ENCODE measurements around the gene PDZK1IP1.
"Not testable (repeated sequence)": the region's sequence is repeated elsewhere in the genome, so short reads cannot be mapped to it uniquely, and the experiment has no call there.

PDZK1IP1 gene

GRCh38 chr1:47214549-47214948 is 24.7 kb upstream of the PDZK1IP1 start:
- Mint-ChIP-seq H3K4me1 (ENCODE audit: low read depth) (peaks cover 21% of the 10 kb centered on the region), H3K36me3 (ENCODE audit: low read depth) (no peaks in the 10 kb centered on the region), H3K27me3 (peaks cover 7% of the 10 kb centered on the region), H3K27ac (no peak overlapping the region), H3K9me3 (no peaks in the 10 kb centered on the region), H3K4me3 (no peak overlapping the region)
- intact Hi-C loops (cut with micrococcal nuclease), result no loop called here

DNA sequence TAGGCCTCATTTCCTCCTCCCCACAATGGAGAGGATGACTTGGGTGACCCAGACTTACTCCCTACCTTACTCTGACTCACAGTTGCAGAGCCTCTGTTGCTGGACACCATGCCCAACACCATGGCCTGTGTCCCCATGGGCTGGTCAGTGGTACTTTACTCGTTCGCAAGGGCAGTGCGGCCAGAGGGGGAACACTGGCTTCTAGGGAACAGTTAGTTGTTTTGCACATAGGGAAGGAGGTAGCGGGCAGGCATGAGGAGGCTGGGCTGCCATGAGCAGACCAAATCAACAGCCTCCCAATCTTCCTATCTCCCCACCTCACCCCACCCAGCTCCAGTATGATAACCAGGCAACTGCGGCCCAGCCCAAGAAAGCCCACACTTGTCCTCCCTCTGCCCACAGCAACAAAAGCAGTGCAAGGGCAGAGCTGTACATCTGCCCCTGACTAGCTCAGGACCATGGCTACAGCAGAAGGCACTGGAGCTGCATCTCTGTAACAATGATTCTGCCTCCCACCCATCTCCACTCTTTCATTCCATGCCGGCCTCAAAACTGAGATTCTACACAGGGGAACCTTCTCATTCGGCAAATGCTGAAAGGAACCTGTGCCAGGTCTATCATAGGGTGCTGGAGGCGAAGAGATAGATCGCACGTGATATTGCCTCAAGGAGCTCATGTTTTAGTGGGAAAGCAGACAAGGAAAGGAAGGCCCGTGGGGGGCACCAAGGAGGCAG is 23.6 kb upstream of the PDZK1IP1 start:
- H3K9me3 Mint-ChIP-seq, result no peaks in the 10 kb centered on the region
- intact Hi-C loops (cut with micrococcal nuclease), result no loop called here
- H3K27me3 Mint-ChIP-seq, result peaks cover 15% of the 10 kb centered on the region

GRCh38 chr1:47212636-47213229 is 22.9 kb upstream of the PDZK1IP1 start:
- H3K27me3 Mint-ChIP-seq, result peaks cover 20% of the 10 kb centered on the region
- no peak overlapping the region for H3K4me3 Mint-ChIP-seq
- no peak overlapping the region for H3K27ac Mint-ChIP-seq
- H3K9me3 Mint-ChIP-seq, result no peaks in the 10 kb centered on the region
- H3K36me3 Mint-ChIP-seq (ENCODE audit: low read depth), result no peaks in the 10 kb centered on the region
- intact Hi-C loops (cut with micrococcal nuclease), result no loop called here
- peaks cover 21% of the 10 kb centered on the region for H3K4me1 Mint-ChIP-seq (ENCODE audit: low read depth)

More for the DNA sequence above, 23.6 kb upstream of the PDZK1IP1 start:
- peaks cover 21% of the 10 kb centered on the region for H3K4me1 Mint-ChIP-seq (ENCODE audit: low read depth)
- H3K36me3 Mint-ChIP-seq (ENCODE audit: low read depth), result no peaks in the 10 kb centered on the region
- H3K27ac Mint-ChIP-seq, result no peak overlapping the region
- no peak overlapping the region for H3K4me3 Mint-ChIP-seq

DNA sequence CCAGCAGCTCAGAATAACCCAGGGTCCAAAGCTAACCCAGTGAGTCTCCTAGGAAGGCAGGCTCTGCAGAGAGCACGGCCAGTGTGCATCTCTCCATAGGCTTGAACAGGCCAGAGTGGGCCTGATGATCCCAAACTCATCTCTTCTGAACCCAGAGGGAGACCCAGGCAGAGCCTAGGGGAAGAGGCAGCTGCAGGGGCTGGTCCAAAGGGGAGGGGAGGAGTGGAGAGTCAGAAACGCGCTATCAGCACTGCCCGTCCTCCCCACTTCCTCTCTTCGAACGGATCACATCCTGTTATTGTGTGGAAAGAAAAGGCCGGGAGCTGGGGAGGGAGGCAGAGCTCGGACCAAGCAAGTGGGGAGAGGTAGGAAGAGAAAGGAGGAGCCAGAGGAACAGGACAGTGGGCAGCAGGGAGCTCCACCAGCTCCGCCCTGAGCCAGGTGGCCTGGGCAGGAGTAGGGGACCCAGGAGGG is 22.0 kb upstream of the PDZK1IP1 start:
- intact Hi-C loops (cut with micrococcal nuclease), result no loop called here
- Mint-ChIP-seq H3K4me1 (ENCODE audit: low read depth) (peaks cover 20% of the 10 kb centered on the region), H3K36me3 (ENCODE audit: low read depth) (no peaks in the 10 kb centered on the region), H3K27ac (no peak overlapping the region), H3K27me3 (peaks cover 17% of the 10 kb centered on the region), H3K4me3 (peak overlapping the region; percentile 27), H3K9me3 (no peaks in the 10 kb centered on the region)

GRCh38 chr1:47210666-47211065 is 20.8 kb upstream of the PDZK1IP1 start:
- H3K27me3 Mint-ChIP-seq, result peaks cover 22% of the 10 kb centered on the region
- H3K36me3 Mint-ChIP-seq (ENCODE audit: low read depth), result no peaks in the 10 kb centered on the region
- no peak overlapping the region for H3K4me3 Mint-ChIP-seq

GRCh38 chr1:47209725-47210325 is 20.0 kb upstream of the PDZK1IP1 start:
- no peak overlapping the region for H3K4me3 Mint-ChIP-seq
- H3K9me3 Mint-ChIP-seq, result no peaks in the 10 kb centered on the region
- no peak overlapping the region for H3K27ac Mint-ChIP-seq
- H3K27me3 Mint-ChIP-seq, result peaks cover 22% of the 10 kb centered on the region
- H3K36me3 Mint-ChIP-seq (ENCODE audit: low read depth), result no peaks in the 10 kb centered on the region
- peaks cover 11% of the 10 kb centered on the region for H3K4me1 Mint-ChIP-seq (ENCODE audit: low read depth)
- intact Hi-C loops (cut with micrococcal nuclease), result no loop called here

More at GRCh38 chr1:47210666-47211065, 20.8 kb upstream of the PDZK1IP1 start:
- peaks cover 12% of the 10 kb centered on the region for H3K4me1 Mint-ChIP-seq (ENCODE audit: low read depth)
- intact Hi-C loops (cut with micrococcal nuclease), result no loop called here
- no peaks in the 10 kb centered on the region for H3K9me3 Mint-ChIP-seq
- peak overlapping the region; percentile 64 for H3K27ac Mint-ChIP-seq

DNA sequence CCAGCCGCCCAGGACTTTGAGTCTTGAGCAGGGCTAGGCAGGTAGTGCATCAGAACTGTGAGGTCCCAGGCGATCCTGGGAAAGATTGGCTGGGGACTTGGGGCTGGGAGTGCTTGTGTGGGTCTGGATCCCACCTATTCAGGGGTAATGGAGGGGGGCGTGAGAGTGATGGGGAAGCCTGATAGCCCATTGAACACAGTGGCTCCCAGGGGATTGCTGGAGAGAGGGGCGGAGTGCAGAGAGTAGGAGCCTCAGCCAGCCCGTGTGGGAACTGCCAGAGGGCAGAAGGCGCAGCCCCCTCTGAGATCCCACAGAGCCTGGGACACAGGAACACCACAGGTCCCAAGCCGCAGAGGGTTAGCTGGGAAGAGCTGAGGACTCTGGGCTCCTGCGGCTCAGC is 19.3 kb upstream of the PDZK1IP1 start:
- peaks cover 27% of the 10 kb centered on the region for H3K27me3 Mint-ChIP-seq
- H3K4me1 Mint-ChIP-seq (ENCODE audit: low read depth), result peaks cover 11% of the 10 kb centered on the region
- no peaks in the 10 kb centered on the region for H3K36me3 Mint-ChIP-seq (ENCODE audit: low read depth)
- H3K4me3 Mint-ChIP-seq, result no peak overlapping the region
- H3K27ac Mint-ChIP-seq, result peak overlapping the region; percentile 9
- no peaks in the 10 kb centered on the region for H3K9me3 Mint-ChIP-seq
- intact Hi-C loops (cut with micrococcal nuclease), result no loop called here

DNA sequence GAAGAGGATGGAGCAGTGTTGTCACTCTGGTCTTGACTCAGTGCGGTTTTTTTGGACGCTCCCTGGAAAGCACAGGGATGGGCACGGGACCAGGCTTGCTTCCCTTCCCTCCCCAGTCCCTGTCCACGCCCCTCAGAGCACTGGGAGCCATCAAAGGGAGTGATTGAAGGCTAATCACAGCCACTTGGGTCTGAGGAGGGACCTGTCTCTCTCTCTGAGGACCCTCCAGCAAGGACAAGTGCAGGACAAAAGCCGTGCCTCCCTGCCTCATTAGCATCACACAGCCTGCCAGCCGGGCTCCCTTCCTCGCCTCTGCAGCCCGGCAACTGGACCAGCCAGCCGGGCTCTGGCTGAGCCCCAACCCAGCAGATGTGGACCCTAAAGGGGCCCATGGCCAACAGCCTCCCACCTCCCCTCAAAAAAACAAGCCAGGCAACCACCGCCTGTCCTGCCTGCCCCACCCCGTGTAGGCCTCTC is 18.6 kb upstream of the PDZK1IP1 start:
- H3K4me1 Mint-ChIP-seq (ENCODE audit: low read depth), result peaks cover 11% of the 10 kb centered on the region
- no peaks in the 10 kb centered on the region for H3K9me3 Mint-ChIP-seq
- peaks cover 28% of the 10 kb centered on the region for H3K27me3 Mint-ChIP-seq
- H3K4me3 Mint-ChIP-seq, result no peak overlapping the region
- H3K36me3 Mint-ChIP-seq (ENCODE audit: low read depth), result no peaks in the 10 kb centered on the region
- H3K27ac Mint-ChIP-seq, result peak overlapping the region; percentile 15
- intact Hi-C loops (cut with micrococcal nuclease), result no loop called here

- H3K4me3 Mint-ChIP-seq, result no peak overlapping the region
- H3K27ac Mint-ChIP-seq, result peak overlapping the region; percentile 15
- no peaks in the 10 kb centered on the region for H3K9me3 Mint-ChIP-seq
- peaks cover 31% of the 10 kb centered on the region for H3K27me3 Mint-ChIP-seq
- H3K36me3 Mint-ChIP-seq (ENCODE audit: low read depth), result no peaks in the 10 kb centered on the region
- intact Hi-C loops (cut with micrococcal nuclease), result no loop called here
- H3K4me1 Mint-ChIP-seq (ENCODE audit: low read depth), result peaks cover 11% of the 10 kb centered on the region
Measured at GRCh38 chr1:47207803-47208373, 18.1 kb upstream of the PDZK1IP1 start.

DNA sequence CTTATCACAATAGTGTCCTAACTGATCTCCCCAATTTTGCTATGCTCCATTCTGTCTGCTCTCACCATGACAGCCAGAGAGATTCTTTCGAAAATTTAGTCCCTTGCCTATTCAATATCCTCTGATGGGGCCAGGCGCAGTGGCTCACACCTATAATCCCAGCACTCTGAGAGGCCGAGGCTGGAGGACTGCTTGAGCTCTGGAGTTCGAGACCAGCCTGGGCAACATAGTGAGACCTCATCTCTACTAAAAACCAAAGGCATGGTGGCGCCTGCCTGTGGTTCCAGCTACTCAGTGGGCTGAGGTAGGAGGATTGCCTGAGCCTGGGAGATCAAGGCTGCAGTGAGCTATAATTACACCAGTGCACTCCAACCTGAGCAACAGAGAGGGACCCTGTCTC is 16.1 kb upstream of the PDZK1IP1 start:
- Mint-ChIP-seq H3K27me3 (peaks cover 31% of the 10 kb centered on the region), H3K9me3 (no peaks in the 10 kb centered on the region), H3K4me1 (ENCODE audit: low read depth) (peaks cover 10% of the 10 kb centered on the region), H3K27ac (no peak overlapping the region), H3K4me3 (no peak overlapping the region), H3K36me3 (ENCODE audit: low read depth) (no peaks in the 10 kb centered on the region)
- intact Hi-C loops (cut with micrococcal nuclease), result no loop called here

DNA sequence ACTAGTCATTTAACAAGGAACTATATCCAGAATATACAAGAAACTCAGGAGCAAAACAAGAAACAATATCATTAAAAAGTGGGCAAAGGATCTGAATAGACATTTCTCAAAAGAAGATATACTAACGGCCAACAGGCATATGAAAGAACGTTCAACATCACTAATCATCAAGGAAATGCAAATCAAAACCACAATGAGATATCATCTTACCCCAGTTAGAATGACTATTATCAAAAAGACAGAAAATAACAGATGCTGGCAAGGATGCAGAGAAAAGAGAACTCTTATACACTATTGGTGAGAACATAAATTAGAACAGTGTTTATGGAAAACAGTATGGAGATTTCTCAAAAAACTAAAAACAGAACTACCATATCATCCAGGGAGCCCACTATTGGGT is 13.7 kb upstream of the PDZK1IP1 start:
- intact Hi-C loops (cut with micrococcal nuclease); H3K4me1 Mint-ChIP-seq (ENCODE audit: low read depth); H3K9me3 Mint-ChIP-seq; H3K4me3 Mint-ChIP-seq; H3K36me3 Mint-ChIP-seq (ENCODE audit: low read depth); H3K27ac Mint-ChIP-seq: not testable (repeated sequence)
- peaks cover 34% of the 10 kb centered on the region for H3K27me3 Mint-ChIP-seq

DNA sequence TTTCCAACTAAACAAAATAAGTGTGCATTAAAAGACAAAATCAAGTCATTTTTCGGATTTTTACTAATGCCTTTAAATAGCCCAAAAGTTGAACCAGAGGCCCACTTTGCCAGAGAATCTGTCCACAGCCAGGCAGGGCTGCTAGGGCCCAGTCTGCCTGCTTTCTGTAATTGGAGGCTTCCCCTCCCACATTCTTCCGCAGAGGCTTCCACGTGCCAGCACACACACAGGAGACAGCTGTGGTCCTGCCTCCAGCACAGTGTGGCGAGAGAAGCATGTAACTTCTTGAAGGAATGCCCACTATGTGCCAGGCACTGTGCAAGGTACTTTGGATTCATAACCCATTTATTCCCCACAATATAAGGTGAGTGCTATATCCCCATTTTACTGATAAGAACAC is 11.3 kb upstream of the PDZK1IP1 start:
- H3K4me1 Mint-ChIP-seq (ENCODE audit: low read depth), result no peaks in the 10 kb centered on the region
- no peak overlapping the region for H3K27ac Mint-ChIP-seq
- peaks cover 29% of the 10 kb centered on the region for H3K27me3 Mint-ChIP-seq
- H3K9me3 Mint-ChIP-seq, result no peaks in the 10 kb centered on the region
- H3K36me3 Mint-ChIP-seq (ENCODE audit: low read depth), result no peaks in the 10 kb centered on the region
- intact Hi-C loops (cut with micrococcal nuclease), result no loop called here
- H3K4me3 Mint-ChIP-seq, result no peak overlapping the region

- no peaks in the 10 kb centered on the region for H3K9me3 Mint-ChIP-seq
- peaks cover 21% of the 10 kb centered on the region for H3K27me3 Mint-ChIP-seq
- H3K36me3 Mint-ChIP-seq (ENCODE audit: low read depth), result no peaks in the 10 kb centered on the region
- H3K27ac Mint-ChIP-seq, result no peak overlapping the region
- H3K4me3 Mint-ChIP-seq, result no peak overlapping the region
- peaks cover under 1% of the 10 kb centered on the region for H3K4me1 Mint-ChIP-seq (ENCODE audit: low read depth)
- intact Hi-C loops (cut with micrococcal nuclease), result no loop called here
Measured at GRCh38 chr1:47198214-47198613, 8.4 kb upstream of the PDZK1IP1 start.

GRCh38 chr1:47196622-47197021 is 6.8 kb upstream of the PDZK1IP1 start:
- Mint-ChIP-seq H3K27ac (no peak overlapping the region), H3K36me3 (ENCODE audit: low read depth) (no peaks in the 10 kb centered on the region), H3K4me3 (no peak overlapping the region), H3K9me3 (no peaks in the 10 kb centered on the region), H3K4me1 (ENCODE audit: low read depth) (peaks cover 7% of the 10 kb centered on the region), H3K27me3 (peaks cover 26% of the 10 kb centered on the region)
- intact Hi-C loops (cut with micrococcal nuclease), result no loop called here
